ENCODE data around the gene MIB1. TPM values are rescaled to one million over a fixed set of nuclear protein-coding genes. Genes with fewer than 3 reads are reported as not detected.

MIB1 gene
- total and polyA plus RNA-seq, 2 experiments from 2014 or later, result 10.8 to 56.7 TPM

GRCh38 chr18:21798126-21798525 is 57.5 kb downstream of the MIB1 start:
- H3F3A ChIP-seq (replicated peaks; ENCODE audit: low read depth), result no peaks in the 10 kb centered on the region
- Mint-ChIP-seq H3K9me3 (no peaks in the 10 kb centered on the region), H3K4me1 (no peaks in the 10 kb centered on the region), H3K27ac (no peak overlapping the region), H3K4me3 (no peak overlapping the region), H3K36me3 (ENCODE audit: low read depth) (peaks cover 6% of the 10 kb centered on the region; the same call in 2 of the 3 replicates), H3K27me3 (ENCODE audit: insufficient read depth, low read depth, poor library complexity) (peaks cover 2% of the 10 kb centered on the region)
- DNase-seq (ENCODE audit: low spot score) (no peak), ATAC-seq (no peak)
- no peak for TF ChIP-seq NANOG (IDR thresholded peaks at IDR 0.05; ENCODE audit: borderline replicate concordance)
- TF ChIP-seq JUNB (IDR thresholded peaks at IDR 0.05; ENCODE audit: unreplicated experiment), result no peak
- no peak for TF ChIP-seq EZH2 (IDR thresholded peaks at IDR 0.05; ENCODE audit: low read depth, unreplicated experiment)
- no peak for TF ChIP-seq CREB1 (CRISPR knock-in tag; IDR thresholded peaks at IDR 0.05; ENCODE audit: low read depth)
- TF ChIP-seq, protein P1, sequence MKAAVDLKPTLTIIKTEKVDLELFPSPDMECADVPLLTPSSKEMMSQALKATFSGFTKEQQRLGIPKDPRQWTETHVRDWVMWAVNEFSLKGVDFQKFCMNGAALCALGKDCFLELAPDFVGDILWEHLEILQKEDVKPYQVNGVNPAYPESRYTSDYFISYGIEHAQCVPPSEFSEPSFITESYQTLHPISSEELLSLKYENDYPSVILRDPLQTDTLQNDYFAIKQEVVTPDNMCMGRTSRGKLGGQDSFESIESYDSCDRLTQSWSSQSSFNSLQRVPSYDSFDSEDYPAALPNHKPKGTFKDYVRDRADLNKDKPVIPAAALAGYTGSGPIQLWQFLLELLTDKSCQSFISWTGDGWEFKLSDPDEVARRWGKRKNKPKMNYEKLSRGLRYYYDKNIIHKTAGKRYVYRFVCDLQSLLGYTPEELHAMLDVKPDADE (IDR thresholded peaks at IDR 0.05), result no peak
- no peak for TF ChIP-seq CTCF (conservative IDR thresholded peaks at IDR 0.05; ENCODE audit: low read depth in 2 of 2)
- no peak for TF ChIP-seq POLR2AphosphoS5 (IDR thresholded peaks at IDR 0.05; ENCODE audit: low read depth)
- TF ChIP-seq STAT1 (IDR thresholded peaks at IDR 0.05; ENCODE audit: unreplicated experiment), result no peak
- TF ChIP-seq, protein P2, sequence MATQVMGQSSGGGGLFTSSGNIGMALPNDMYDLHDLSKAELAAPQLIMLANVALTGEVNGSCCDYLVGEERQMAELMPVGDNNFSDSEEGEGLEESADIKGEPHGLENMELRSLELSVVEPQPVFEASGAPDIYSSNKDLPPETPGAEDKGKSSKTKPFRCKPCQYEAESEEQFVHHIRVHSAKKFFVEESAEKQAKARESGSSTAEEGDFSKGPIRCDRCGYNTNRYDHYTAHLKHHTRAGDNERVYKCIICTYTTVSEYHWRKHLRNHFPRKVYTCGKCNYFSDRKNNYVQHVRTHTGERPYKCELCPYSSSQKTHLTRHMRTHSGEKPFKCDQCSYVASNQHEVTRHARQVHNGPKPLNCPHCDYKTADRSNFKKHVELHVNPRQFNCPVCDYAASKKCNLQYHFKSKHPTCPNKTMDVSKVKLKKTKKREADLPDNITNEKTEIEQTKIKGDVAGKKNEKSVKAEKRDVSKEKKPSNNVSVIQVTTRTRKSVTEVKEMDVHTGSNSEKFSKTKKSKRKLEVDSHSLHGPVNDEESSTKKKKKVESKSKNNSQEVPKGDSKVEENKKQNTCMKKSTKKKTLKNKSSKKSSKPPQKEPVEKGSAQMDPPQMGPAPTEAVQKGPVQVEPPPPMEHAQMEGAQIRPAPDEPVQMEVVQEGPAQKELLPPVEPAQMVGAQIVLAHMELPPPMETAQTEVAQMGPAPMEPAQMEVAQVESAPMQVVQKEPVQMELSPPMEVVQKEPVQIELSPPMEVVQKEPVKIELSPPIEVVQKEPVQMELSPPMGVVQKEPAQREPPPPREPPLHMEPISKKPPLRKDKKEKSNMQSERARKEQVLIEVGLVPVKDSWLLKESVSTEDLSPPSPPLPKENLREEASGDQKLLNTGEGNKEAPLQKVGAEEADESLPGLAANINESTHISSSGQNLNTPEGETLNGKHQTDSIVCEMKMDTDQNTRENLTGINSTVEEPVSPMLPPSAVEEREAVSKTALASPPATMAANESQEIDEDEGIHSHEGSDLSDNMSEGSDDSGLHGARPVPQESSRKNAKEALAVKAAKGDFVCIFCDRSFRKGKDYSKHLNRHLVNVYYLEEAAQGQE (IDR thresholded peaks at IDR 0.05; ENCODE audit: unreplicated experiment), result no peak
- TF ChIP-seq ZNF114 (CRISPR knock-in tag; IDR thresholded peaks at IDR 0.05), result no peak
- no peak for TF ChIP-seq ZNF331 (CRISPR knock-in tag; IDR thresholded peaks at IDR 0.05; ENCODE audit: low read depth)
- TF ChIP-seq EZH2phosphoT487 (IDR thresholded peaks at IDR 0.05; ENCODE audit: unreplicated experiment), result no peak
- TF ChIP-seq, protein P3, sequence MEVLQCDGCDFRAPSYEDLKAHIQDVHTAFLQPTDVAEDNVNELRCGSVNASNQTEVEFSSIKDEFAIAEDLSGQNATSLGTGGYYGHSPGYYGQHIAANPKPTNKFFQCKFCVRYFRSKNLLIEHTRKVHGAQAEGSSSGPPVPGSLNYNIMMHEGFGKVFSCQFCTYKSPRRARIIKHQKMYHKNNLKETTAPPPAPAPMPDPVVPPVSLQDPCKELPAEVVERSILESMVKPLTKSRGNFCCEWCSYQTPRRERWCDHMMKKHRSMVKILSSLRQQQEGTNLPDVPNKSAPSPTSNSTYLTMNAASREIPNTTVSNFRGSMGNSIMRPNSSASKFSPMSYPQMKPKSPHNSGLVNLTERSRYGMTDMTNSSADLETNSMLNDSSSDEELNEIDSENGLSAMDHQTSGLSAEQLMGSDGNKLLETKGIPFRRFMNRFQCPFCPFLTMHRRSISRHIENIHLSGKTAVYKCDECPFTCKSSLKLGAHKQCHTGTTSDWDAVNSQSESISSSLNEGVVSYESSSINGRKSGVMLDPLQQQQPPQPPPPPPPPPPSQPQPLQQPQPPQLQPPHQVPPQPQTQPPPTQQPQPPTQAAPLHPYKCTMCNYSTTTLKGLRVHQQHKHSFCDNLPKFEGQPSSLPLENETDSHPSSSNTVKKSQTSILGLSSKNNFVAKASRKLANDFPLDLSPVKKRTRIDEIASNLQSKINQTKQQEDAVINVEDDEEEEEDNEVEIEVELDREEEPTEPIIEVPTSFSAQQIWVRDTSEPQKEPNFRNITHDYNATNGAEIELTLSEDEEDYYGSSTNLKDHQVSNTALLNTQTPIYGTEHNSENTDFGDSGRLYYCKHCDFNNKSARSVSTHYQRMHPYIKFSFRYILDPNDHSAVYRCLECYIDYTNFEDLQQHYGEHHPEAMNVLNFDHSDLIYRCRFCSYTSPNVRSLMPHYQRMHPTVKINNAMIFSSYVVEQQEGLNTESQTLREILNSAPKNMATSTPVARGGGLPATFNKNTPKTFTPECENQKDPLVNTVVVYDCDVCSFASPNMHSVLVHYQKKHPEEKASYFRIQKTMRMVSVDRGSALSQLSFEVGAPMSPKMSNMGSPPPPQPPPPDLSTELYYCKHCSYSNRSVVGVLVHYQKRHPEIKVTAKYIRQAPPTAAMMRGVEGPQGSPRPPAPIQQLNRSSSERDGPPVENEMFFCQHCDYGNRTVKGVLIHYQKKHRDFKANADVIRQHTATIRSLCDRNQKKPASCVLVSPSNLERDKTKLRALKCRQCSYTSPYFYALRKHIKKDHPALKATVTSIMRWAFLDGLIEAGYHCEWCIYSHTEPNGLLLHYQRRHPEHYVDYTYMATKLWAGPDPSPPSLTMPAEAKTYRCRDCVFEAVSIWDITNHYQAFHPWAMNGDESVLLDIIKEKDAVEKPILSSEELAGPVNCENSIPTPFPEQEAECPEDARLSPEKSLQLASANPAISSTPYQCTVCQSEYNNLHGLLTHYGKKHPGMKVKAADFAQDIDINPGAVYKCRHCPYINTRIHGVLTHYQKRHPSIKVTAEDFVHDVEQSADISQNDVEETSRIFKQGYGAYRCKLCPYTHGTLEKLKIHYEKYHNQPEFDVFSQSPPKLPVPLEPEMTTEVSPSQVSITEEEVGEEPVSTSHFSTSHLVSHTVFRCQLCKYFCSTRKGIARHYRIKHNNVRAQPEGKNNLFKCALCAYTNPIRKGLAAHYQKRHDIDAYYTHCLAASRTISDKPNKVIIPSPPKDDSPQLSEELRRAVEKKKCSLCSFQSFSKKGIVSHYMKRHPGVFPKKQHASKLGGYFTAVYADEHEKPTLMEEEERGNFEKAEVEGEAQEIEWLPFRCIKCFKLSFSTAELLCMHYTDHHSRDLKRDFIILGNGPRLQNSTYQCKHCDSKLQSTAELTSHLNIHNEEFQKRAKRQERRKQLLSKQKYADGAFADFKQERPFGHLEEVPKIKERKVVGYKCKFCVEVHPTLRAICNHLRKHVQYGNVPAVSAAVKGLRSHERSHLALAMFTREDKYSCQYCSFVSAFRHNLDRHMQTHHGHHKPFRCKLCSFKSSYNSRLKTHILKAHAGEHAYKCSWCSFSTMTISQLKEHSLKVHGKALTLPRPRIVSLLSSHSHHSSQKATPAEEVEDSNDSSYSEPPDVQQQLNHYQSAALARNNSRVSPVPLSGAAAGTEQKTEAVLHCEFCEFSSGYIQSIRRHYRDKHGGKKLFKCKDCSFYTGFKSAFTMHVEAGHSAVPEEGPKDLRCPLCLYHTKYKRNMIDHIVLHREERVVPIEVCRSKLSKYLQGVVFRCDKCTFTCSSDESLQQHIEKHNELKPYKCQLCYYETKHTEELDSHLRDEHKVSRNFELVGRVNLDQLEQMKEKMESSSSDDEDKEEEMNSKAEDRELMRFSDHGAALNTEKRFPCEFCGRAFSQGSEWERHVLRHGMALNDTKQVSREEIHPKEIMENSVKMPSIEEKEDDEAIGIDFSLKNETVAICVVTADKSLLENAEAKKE (CRISPR knock-in tag; IDR thresholded peaks at IDR 0.05), result no peak
- H3K36me3 ChIP-seq (ENCODE audit: insufficient read depth), result 0 out of 2 replicates have a peak, but pooled peaks cover 5% of the 10 kb centered on the region
- no peak overlapping the region for H3K4me2 ChIP-seq
- no peaks in the 10 kb centered on the region for H3K4me1 ChIP-seq (ENCODE audit: insufficient read depth)
- H2AFZ ChIP-seq, result no peak overlapping the region
- H3K27ac ChIP-seq (ENCODE audit: low read depth), result no peak overlapping the region; the same call in 1 of the 2 replicates
- no peaks in the 10 kb centered on the region for H3K79me2 ChIP-seq (replicated peaks; ENCODE audit: insufficient read depth)
- 0 out of 2 replicates have a peak, but pooled peaks cover 4% of the 10 kb centered on the region for H4K20me1 ChIP-seq (replicated peaks; ENCODE audit: insufficient read depth)
- no peaks in the 10 kb centered on the region for H3K27me3 ChIP-seq (ENCODE audit: insufficient read depth)
- H3K9me2 ChIP-seq (ENCODE audit: insufficient read depth), result no peaks in the 10 kb centered on the region
- H3K4me3 ChIP-seq, result no peak overlapping the region

Data from GM23338 (cell line).